CD4-positive, alpha-beta T cell treated with Interleukin-15 for 1 hour (primary cell): ENCODE measurements around the gene SGIP1.

Experiments used
- DNase-seq: peaks from one replicate; pipeline ENCODE4 v3.0.0-alpha.2; 2020

The SGIP1 gene

DNA sequence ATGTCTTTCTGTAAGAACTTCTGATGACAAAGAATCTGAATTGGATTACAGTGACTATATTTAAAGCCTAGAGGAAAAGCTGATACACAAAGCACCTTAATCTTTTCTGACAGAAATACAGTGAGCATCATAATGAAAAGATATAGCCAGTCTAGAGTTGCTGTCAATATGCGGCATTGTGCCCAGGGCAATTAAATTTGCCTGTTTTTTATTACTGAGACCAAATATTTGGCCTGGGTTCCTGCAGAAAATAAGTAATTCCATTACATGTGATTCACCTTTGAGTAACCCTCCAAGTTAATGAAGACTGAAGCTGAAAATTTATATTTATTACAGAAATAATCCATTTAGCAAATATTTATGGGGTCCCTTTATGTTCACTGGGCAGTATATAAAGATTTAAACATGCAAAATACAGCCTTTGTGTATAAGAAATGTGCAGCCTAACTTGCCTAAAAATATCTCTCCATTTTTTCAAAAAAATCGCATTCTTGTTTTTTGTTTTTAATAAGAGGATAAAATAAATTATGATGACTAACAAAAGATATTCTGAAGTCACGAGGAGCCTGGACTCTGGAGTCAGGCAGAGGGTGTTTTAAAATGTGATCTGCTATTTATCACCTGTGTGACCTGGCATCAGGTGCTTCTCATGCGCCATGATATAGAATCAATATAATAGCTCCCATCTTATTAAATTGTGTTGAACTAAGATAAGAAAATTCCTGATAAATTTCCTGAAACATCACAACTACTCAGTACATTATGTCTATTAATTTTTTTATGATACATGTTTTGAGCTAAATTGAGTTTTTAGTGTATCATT is 83.6 kb downstream of the SGIP1 start:
- DNase-seq = no peak

DNA sequence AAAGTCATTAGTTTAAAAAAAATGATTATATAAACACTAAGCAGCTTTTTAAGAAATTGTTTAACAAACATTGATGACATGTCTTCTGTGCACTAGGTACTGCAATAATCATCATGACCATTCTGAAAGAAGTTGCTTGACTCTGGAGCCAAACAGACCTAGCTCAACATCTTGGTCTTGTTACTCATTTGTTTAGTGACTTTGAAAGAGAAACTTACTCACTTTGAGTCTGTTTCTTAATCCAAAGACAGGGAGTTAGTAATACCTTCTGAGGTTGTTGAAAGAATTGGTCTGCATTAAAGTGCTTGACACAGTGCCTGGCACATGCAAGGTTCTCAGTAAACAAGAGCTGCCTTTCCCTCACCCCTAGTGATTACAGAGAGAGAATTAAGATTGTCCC is 84.4 kb downstream of the SGIP1 start:
- DNase-seq = no peak

DNA sequence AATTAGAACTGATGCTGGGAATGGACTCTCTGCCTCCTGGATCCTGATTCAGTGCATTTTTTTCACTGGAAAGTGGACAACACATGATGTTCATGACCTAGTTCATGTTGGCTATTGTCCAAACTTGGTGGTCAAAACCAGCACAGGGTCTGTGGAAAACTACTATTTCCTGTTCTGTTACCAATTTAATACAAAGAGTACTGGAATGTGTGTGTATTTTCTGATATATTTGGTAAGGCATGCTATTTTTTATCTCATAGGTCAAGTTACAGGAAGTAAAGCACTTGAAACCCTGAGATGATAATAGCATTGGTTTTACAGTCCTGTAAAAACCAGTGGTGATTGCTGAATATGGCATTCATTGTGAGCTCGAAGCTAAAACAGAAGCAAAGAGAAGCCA is 89.9 kb downstream of the SGIP1 start:
- DNase-seq = no peak

DNA sequence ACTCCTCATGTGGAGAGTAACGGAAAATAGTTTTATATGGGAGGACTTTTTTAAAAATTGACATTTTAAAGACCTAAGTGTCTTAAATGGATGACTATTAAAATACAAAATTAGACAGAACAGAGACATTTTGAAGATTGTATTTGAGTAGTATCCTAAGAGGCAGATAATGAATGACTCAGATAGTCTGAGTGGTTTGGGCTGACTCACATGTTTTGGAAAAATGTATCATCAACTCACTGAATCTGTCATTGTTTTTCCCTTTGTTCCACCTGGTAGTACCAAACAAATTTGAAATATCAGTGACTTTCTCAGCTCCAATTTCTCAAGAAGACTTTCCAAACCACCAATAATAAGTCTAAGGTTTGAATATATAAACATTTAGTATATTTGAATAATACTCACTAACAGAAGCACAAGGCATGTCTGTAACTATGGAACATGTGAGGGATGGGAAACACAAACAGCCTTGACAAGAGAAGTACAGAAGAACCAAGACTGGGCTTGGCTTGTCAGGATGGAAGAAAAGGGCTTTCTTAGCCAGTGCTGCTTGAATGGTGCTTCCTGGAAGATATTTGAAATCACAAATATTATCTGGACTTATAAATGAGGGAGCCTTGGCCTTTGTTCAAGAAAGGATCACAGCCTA is 90.6 kb downstream of the SGIP1 start:
- no peak for DNase-seq

- DNase-seq = no peak
These were observed 92.3 kb downstream of the SGIP1 start for GRCh38 chr1:66626261-66626660.

DNA sequence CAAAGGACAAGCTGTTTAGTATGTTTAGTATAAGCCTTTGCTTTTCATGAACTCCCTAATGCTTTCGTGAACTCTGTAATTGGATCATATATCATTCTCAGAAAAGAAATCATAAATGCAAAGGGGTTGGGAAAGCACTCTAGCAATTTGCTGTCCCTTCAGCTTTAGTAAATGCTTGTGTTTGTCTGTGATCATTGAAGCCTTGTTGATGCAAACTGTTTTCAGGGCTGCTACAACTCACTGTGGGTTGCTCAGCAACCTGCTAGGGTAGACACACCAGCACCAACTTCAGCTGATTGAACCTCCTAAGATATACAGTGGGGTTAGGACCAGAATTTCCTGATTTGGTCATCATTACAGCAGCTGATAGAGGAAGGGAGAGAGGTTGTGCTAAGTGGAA is 95.0 kb downstream of the SGIP1 start:
- DNase-seq = no peak

DNA sequence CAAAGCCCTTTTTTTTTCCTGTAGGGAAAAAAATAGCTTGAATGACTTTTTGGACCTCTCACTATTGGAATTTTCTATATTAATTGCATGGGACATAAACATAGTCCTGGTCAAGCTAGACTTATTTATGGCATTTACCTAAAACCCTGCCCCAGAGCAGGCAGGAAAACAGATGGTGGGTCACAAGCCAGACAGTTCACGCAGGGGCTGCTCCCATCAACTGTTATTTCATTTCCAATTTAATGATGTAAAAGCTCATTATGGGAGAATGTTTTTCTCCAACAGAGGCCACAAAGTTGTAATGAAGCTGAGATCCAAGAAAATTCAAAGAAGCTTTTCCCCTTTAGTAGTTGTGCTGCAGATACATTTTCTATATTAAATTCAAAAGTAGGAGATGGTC is 99.2 kb downstream of the SGIP1 start:
- no peak for DNase-seq

DNA sequence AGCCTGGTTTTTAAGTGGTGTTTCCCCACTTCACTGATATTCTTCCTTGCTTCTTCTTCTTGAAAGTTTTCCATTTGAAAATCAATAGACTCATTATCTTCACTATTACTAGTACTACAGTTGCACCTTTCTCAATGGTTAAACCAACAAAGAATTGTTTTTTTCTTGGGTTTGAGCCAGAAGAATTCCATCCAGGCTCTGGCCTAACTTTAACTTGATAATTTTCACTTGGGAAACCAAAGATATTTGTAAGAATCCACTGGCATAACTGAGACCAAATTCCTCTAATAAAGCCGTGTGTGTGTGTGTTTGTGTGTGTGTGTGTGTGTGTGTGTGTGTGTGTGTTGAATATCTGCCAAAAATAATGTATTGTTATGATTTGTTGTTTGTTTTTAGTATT is 103.2 kb downstream of the SGIP1 start:
- DNase-seq = no peak

- no peak for DNase-seq
These were observed 108.0 kb downstream of the SGIP1 start for GRCh38 chr1:66641891-66642473.

- DNase-seq = no peak
These were observed 109.0 kb downstream of the SGIP1 start for GRCh38 chr1:66642992-66643391.

- DNase-seq = no peak
These were observed 110.4 kb downstream of the SGIP1 start for GRCh38 chr1:66644331-66644730.

GRCh38 chr1:66648901-66649595 is 115.1 kb downstream of the SGIP1 start:
- no peak for DNase-seq

DNA sequence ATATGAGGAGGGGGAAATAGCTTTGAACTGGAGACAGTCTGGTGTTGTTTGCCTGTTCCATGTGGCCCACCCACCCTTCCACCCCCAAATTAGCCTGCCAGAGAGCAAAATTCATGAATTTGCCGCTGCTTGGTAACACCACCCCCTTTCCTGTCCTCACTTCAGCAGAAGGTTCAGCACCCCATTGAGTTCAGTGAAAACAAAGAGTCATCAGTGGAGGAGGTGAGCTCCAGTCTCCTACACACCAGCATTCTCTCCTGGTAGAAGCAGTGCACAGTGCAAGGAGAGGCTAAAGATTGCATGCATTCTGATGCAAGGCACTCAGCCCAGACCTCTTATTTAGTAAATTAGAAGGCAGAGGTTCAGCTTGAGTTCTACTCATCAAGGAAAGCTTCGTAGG is 118.6 kb downstream of the SGIP1 start:
- DNase-seq = no peak

GRCh38 chr1:66654643-66655042 is 120.7 kb downstream of the SGIP1 start:
- DNase-seq = no peak

GRCh38 chr1:66671455-66671854 is 137.5 kb downstream of the SGIP1 start:
- no peak for DNase-seq

- no peak for DNase-seq
These were observed 142.8 kb downstream of the SGIP1 start for GRCh38 chr1:66676613-66677298.

DNA sequence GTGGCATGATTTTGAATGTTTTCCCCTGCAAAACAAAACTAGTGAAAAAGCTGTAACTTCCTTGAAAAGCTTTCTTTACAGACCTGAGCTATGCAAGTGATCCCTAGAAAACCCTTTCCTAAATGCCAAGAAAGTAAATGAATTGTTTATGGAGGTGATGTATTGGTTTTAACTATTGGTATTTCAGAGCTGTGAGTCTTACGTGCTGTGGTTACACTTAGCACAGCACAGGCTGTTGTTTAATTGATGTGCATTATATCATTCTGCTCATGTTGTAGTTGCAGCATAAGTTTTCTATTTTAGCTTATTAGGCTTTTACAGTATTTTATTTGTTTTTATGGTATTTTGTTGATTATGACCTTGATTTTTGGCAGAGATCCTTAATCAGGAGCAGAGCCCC is 144.2 kb downstream of the SGIP1 start:
- no peak for DNase-seq

GRCh38 chr1:66679140-66679539 is 145.2 kb downstream of the SGIP1 start:
- DNase-seq = no peak

DNA sequence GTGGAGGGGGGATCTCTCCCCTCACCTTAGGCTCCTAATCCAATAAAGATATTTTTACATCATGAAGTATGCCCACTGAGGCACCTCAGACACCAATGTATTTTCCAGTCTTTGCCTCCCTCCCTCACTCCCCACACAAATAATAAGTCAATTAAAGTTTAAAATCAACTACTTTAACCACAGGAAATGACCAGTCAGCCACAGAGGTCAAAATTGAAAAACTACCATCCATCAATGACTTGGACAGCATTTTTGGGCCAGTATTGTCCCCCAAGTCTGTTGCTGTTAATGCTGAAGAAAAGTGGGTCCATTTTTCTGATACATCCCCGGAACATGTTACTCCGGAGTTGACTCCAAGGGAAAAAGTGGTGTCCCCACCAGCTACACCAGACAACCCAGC is 147.7 kb downstream of the SGIP1 start:
- DNase-seq = no peak

DNA sequence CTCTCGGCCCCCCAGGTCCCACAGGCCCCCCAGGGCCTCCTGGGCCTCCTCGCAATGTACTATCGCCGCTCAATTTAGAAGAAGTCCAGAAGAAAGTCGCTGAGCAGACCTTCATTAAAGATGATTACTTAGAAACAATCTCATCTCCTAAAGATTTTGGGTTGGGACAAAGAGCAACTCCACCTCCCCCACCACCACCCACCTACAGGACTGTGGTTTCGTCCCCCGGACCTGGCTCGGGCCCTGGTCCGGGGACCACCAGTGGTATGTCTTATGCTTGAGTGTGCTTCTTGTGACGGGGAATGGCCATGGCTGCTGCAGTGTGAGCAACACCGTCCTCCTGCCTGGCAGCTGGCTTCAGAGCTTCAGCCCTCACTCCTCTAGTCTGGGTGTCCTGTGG is 148.2 kb downstream of the SGIP1 start:
- no peak for DNase-seq

DNA sequence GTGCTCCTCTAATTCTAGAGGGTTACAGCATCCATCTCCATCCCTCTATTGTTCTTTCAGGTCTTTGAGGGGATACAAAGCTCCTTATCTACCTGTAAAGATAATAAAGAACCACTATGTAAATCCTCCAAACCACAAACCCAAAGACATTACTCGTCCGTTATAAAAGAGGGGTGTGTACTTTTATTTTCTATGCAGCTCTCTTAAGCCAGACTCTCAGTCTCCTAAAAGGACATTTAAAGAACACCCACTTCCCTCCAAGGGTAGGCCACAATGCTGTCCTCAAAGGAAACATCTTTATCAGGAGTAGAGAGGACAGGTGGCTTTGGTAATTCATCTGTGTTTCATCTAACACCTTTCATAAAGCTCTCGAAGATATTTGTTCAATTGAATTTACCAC is 150.4 kb downstream of the SGIP1 start:
- DNase-seq = no peak

GRCh38 chr1:66685265-66685664 is 151.3 kb downstream of the SGIP1 start:
- no peak for DNase-seq

GRCh38 chr1:66685670-66686069 is 151.7 kb downstream of the SGIP1 start:
- DNase-seq = no peak
